ENCODE measurements around the gene EXOC6. TPM values are rescaled to one million over a fixed set of nuclear protein-coding genes. Genes with fewer than 3 reads are reported as not detected.

Gene EXOC6
- total and polyA plus RNA-seq, 2 of the 13 experiments (the other 11 are each of a cell fraction or from before 2014, with no cell fraction given): 22.2 to 29.2 TPM

DNA sequence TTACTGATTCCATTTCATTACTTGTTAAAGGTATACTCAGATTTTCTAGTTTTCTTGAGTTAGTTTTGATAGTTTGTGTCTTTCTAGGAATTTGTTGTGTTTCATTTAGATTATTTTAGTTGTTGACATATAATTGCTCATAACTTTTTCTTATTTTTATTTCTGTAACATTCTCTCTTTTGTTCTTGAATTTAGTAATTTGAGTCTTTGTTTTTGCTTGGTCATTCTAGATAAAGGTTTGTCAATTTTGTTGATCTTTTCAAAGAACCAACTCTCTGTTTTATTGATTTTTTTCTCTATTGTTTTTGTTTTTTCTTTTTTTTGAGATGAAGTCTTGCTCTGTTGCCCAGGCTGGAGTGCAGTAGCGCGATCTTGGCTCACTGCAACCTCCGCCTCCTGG, 7.2 kb downstream of the EXOC6 start (continued):
- TF ChIP-seq PATZ1 (CRISPR knock-in tag; IDR thresholded peaks at IDR 0.05) (no peak), IRF2 (CRISPR knock-in tag; IDR thresholded peaks at IDR 0.05) (no peak), RORA (CRISPR knock-in tag; IDR thresholded peaks at IDR 0.05) (no peak)
- TF ChIP-seq, protein P1, sequence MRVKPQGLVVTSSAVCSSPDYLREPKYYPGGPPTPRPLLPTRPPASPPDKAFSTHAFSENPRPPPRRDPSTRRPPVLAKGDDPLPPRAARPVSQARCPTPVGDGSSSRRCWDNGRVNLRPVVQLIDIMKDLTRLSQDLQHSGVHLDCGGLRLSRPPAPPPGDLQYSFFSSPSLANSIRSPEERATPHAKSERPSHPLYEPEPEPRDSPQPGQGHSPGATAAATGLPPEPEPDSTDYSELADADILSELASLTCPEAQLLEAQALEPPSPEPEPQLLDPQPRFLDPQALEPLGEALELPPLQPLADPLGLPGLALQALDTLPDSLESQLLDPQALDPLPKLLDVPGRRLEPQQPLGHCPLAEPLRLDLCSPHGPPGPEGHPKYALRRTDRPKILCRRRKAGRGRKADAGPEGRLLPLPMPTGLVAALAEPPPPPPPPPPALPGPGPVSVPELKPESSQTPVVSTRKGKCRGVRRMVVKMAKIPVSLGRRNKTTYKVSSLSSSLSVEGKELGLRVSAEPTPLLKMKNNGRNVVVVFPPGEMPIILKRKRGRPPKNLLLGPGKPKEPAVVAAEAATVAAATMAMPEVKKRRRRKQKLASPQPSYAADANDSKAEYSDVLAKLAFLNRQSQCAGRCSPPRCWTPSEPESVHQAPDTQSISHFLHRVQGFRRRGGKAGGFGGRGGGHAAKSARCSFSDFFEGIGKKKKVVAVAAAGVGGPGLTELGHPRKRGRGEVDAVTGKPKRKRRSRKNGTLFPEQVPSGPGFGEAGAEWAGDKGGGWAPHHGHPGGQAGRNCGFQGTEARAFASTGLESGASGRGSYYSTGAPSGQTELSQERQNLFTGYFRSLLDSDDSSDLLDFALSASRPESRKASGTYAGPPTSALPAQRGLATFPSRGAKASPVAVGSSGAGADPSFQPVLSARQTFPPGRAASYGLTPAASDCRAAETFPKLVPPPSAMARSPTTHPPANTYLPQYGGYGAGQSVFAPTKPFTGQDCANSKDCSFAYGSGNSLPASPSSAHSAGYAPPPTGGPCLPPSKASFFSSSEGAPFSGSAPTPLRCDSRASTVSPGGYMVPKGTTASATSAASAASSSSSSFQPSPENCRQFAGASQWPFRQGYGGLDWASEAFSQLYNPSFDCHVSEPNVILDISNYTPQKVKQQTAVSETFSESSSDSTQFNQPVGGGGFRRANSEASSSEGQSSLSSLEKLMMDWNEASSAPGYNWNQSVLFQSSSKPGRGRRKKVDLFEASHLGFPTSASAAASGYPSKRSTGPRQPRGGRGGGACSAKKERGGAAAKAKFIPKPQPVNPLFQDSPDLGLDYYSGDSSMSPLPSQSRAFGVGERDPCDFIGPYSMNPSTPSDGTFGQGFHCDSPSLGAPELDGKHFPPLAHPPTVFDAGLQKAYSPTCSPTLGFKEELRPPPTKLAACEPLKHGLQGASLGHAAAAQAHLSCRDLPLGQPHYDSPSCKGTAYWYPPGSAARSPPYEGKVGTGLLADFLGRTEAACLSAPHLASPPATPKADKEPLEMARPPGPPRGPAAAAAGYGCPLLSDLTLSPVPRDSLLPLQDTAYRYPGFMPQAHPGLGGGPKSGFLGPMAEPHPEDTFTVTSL (CRISPR knock-in tag; IDR thresholded peaks at IDR 0.05; ENCODE audit: borderline replicate concordance): no peak
- TF ChIP-seq, protein P2, sequence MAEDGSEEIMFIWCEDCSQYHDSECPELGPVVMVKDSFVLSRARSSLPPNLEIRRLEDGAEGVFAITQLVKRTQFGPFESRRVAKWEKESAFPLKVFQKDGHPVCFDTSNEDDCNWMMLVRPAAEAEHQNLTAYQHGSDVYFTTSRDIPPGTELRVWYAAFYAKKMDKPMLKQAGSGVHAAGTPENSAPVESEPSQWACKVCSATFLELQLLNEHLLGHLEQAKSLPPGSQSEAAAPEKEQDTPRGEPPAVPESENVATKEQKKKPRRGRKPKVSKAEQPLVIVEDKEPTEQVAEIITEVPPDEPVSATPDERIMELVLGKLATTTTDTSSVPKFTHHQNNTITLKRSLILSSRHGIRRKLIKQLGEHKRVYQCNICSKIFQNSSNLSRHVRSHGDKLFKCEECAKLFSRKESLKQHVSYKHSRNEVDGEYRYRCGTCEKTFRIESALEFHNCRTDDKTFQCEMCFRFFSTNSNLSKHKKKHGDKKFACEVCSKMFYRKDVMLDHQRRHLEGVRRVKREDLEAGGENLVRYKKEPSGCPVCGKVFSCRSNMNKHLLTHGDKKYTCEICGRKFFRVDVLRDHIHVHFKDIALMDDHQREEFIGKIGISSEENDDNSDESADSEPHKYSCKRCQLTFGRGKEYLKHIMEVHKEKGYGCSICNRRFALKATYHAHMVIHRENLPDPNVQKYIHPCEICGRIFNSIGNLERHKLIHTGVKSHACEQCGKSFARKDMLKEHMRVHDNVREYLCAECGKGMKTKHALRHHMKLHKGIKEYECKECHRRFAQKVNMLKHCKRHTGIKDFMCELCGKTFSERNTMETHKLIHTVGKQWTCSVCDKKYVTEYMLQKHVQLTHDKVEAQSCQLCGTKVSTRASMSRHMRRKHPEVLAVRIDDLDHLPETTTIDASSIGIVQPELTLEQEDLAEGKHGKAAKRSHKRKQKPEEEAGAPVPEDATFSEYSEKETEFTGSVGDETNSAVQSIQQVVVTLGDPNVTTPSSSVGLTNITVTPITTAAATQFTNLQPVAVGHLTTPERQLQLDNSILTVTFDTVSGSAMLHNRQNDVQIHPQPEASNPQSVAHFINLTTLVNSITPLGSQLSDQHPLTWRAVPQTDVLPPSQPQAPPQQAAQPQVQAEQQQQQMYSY (CRISPR knock-in tag; IDR thresholded peaks at IDR 0.05): no peak
